Suprapubic skin (tissue), 3 donors: Measurements from ENCODE around the gene GABRR1.

Experiments used
- CTCF ChIP-seq, 2 donors: fragments of 200-600 bp in 1 of 2; fragments of 450-650 bp in 1 of 2; sonication (generic) in 1 of 2; IDR thresholded peaks; one replicate each; pipeline ENCODE4 v1.5.1; 2016 to 2019; ENCODE audit warnings: antibody characterized with exemption in 2 of 2, mild to moderate bottlenecking in 1 of 2, moderate library complexity in 1 of 2
- POLR2AphosphoS5 ChIP-seq, 3 donors: sonication (generic); formaldehyde crosslinking; IDR thresholded peaks; one replicate each; pipeline ENCODE4 v1.6.1; 2017; ENCODE audit warnings: antibody characterized with exemption in 3 of 3

GRCh38 chr6:89146718-89147700 is 70.1 kb downstream of the GABRR1 start:
- TF ChIP-seq CTCF (IDR thresholded peaks at IDR 0.05) (no peak), POLR2AphosphoS5 (IDR thresholded peaks at IDR 0.05) (no peak)
